ENCODE results near the gene BNC2. TPM values are rescaled to one million over a fixed set of nuclear protein-coding genes. Genes with fewer than 3 reads are reported as not detected.

The BNC2 gene
- total RNA-seq, 1 donor from 2014 or later = 15.2 TPM

DNA sequence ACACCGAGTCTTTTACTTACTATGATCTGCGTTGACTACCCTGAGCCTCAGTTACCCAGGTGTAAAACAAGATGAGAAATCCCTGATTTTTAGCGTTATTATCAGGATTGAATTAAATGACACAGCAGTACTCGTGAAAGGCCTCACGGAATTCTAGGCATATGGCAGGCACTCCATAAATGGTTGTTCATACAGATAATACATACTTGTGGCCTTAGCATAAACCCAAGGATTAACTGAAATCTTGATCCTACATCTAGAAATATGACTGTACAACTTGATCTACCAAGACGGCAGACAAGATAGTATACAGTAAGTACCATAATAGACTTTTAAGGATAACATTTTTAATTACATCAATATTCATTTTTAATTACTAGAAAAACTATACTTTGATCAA, 409.8 kb downstream of the BNC2 start:
- H3K36me3 Mint-ChIP-seq (ENCODE audit: unreplicated experiment) = no peaks in the 10 kb centered on the region
- H3K27me3 Mint-ChIP-seq (ENCODE audit: unreplicated experiment) = peaks cover 4% of the 10 kb centered on the region
- DNase-seq = no peak
- H3K4me1 Mint-ChIP-seq (ENCODE audit: low read depth, unreplicated experiment) = peaks cover 13% of the 10 kb centered on the region
- H3K4me3 Mint-ChIP-seq (ENCODE audit: unreplicated experiment) = no peak overlapping the region
- H3K27ac Mint-ChIP-seq (ENCODE audit: unreplicated experiment) = no peak overlapping the region
- TF ChIP-seq, protein P1, sequence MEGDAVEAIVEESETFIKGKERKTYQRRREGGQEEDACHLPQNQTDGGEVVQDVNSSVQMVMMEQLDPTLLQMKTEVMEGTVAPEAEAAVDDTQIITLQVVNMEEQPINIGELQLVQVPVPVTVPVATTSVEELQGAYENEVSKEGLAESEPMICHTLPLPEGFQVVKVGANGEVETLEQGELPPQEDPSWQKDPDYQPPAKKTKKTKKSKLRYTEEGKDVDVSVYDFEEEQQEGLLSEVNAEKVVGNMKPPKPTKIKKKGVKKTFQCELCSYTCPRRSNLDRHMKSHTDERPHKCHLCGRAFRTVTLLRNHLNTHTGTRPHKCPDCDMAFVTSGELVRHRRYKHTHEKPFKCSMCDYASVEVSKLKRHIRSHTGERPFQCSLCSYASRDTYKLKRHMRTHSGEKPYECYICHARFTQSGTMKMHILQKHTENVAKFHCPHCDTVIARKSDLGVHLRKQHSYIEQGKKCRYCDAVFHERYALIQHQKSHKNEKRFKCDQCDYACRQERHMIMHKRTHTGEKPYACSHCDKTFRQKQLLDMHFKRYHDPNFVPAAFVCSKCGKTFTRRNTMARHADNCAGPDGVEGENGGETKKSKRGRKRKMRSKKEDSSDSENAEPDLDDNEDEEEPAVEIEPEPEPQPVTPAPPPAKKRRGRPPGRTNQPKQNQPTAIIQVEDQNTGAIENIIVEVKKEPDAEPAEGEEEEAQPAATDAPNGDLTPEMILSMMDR (IDR thresholded peaks at IDR 0.05; ENCODE audit: partially characterized antibody, unreplicated experiment) = no peak
- no peaks in the 10 kb centered on the region for H3K9me3 Mint-ChIP-seq (ENCODE audit: unreplicated experiment)

DNA sequence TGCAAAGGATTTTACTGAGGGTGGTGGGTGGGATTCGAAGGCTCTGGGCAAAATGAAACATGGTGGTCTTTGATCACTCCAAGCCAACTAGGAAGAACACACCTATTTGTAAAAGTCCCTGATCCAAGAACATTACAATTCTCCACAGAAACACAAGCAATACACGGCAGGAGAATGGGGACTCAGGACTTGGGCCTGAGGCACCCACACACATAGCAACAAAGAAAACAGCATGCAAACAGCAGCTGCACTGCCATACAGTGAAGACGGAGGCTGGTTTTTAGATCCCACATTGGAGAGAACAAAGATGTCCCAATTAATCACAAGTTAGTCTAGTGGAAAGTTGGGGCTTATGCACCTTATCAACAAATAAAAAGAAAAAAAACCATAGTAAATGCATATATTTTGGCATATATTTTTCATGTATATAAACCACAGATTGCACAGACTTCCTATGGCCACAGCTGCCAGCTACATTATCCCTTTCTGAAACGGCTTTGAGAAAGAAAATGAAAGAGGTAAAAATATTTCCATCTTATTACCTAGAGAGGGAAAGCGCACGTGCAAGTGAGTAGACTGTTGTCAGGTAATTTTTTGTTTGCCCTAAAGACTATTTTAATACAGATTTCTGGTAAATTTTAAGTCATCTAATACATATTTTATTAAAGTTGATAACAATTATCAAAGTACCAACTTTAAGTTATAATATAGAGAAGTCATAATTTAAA, 410.9 kb downstream of the BNC2 start:
- no peak for DNase-seq
- peaks cover 4% of the 10 kb centered on the region for H3K27me3 Mint-ChIP-seq (ENCODE audit: unreplicated experiment)
- TF ChIP-seq, protein P1 (IDR thresholded peaks at IDR 0.05; ENCODE audit: partially characterized antibody, unreplicated experiment) = no peak
- peak overlapping the region; percentile 33 for H3K27ac Mint-ChIP-seq (ENCODE audit: unreplicated experiment)
- no peak overlapping the region for H3K4me3 Mint-ChIP-seq (ENCODE audit: unreplicated experiment)
- no peaks in the 10 kb centered on the region for H3K36me3 Mint-ChIP-seq (ENCODE audit: unreplicated experiment)
- no peaks in the 10 kb centered on the region for H3K9me3 Mint-ChIP-seq (ENCODE audit: unreplicated experiment)
- peaks cover 13% of the 10 kb centered on the region for H3K4me1 Mint-ChIP-seq (ENCODE audit: low read depth, unreplicated experiment)

GRCh38 chr9:16458696-16459420, 411.6 kb downstream of the BNC2 start:
- no peaks in the 10 kb centered on the region for H3K36me3 Mint-ChIP-seq (ENCODE audit: unreplicated experiment)
- H3K4me3 Mint-ChIP-seq (ENCODE audit: unreplicated experiment) = no peak overlapping the region
- TF ChIP-seq, protein P1 (IDR thresholded peaks at IDR 0.05; ENCODE audit: partially characterized antibody, unreplicated experiment) = no peak
- H3K9me3 Mint-ChIP-seq (ENCODE audit: unreplicated experiment) = no peaks in the 10 kb centered on the region
- DNase-seq = no peak
- H3K27ac Mint-ChIP-seq (ENCODE audit: unreplicated experiment) = peak overlapping the region; percentile 33
- peaks cover 13% of the 10 kb centered on the region for H3K4me1 Mint-ChIP-seq (ENCODE audit: low read depth, unreplicated experiment)
- H3K27me3 Mint-ChIP-seq (ENCODE audit: unreplicated experiment) = peaks cover 4% of the 10 kb centered on the region

DNA sequence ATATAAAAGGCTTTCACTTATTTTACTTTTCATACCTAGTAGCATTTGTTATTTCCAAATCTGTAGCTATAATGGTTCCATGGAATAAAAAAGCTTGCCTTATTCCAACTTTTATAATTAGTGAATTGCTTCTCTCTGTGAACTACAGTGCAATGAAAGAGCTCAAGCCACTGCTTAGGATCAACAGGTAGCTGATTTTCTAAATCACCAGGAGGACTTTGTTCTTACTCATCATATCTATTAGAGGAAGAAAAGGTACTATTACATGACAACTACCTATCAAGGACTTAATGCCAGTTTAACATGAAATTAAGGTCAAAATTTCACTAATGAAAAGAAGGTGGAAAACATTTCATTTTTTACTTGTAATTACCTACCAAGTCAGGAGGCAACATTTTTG, 414.6 kb downstream of the BNC2 start:
- Mint-ChIP-seq H3K9me3 (ENCODE audit: unreplicated experiment) (no peaks in the 10 kb centered on the region), H3K4me3 (ENCODE audit: unreplicated experiment) (no peak overlapping the region), H3K4me1 (ENCODE audit: low read depth, unreplicated experiment) (peaks cover 10% of the 10 kb centered on the region), H3K27ac (ENCODE audit: unreplicated experiment) (no peak overlapping the region), H3K27me3 (ENCODE audit: unreplicated experiment) (peaks cover 4% of the 10 kb centered on the region), H3K36me3 (ENCODE audit: unreplicated experiment) (no peaks in the 10 kb centered on the region)
- DNase-seq = no peak
- TF ChIP-seq, protein P1 (IDR thresholded peaks at IDR 0.05; ENCODE audit: partially characterized antibody, unreplicated experiment) = no peak

GRCh38 chr9:16453390-16453789, 417.1 kb downstream of the BNC2 start:
- Mint-ChIP-seq H3K4me1 (ENCODE audit: low read depth, unreplicated experiment) (peaks cover 7% of the 10 kb centered on the region), H3K27me3 (ENCODE audit: unreplicated experiment) (no peaks in the 10 kb centered on the region), H3K27ac (ENCODE audit: unreplicated experiment) (no peak overlapping the region), H3K9me3 (ENCODE audit: unreplicated experiment) (peaks cover 2% of the 10 kb centered on the region), H3K36me3 (ENCODE audit: unreplicated experiment) (no peaks in the 10 kb centered on the region), H3K4me3 (ENCODE audit: unreplicated experiment) (no peak overlapping the region)
- DNase-seq = no peak
- TF ChIP-seq, protein P1 (IDR thresholded peaks at IDR 0.05; ENCODE audit: partially characterized antibody, unreplicated experiment) = no peak
